K562 (cell line): ENCODE data around the gene ERBB3. TPM values are rescaled to one million over a fixed set of nuclear protein-coding genes. Genes with fewer than 3 reads are reported as not detected.

Experiments used
- BRD9 ChIP-seq: fragments of 450-650 bp; IDR thresholded peaks from 2 replicates; pipeline ENCODE4 v1.6.1; 2018; ENCODE audit warnings: low read depth; ENCODE audit not compliant: partially characterized antibody
- ETV6 ChIP-seq, 3 experiments: fragments of 150-350 bp in 1 of 3; sonication (generic) in 1 of 3; formaldehyde crosslinking in 1 of 3; IDR thresholded peaks; 2 replicates each; pipeline versions ENCODE4 v1.6.1 to v1.8.0; 2014 to 2022; ENCODE audit warnings: borderline replicate concordance in 2 of 3, low read depth in 2 of 3, antibody characterized with exemption in 1 of 3, low read length in 1 of 3, mild to moderate bottlenecking in 1 of 3, missing genetic modification reagents in 1 of 3
- GABPA ChIP-seq: fragments of 200-800 bp; sonication (Bioruptor generic); conservative IDR thresholded peaks from 2 replicates; pipeline ENCODE4 v1.6.1; 2016; ENCODE audit warnings: low read depth, missing genetic modification characterization, missing compliant biosample characterization
- GTF2A2 ChIP-seq: IDR thresholded peaks from 2 replicates; pipeline ENCODE4 v1.6.1; 2016; ENCODE audit warnings: mild to moderate bottlenecking, missing genetic modification characterization, missing compliant biosample characterization
- KDM5B ChIP-seq: fragments of 200-600 bp; sonication (generic); IDR thresholded peaks from 2 replicates; pipeline ENCODE4 v1.6.1; 2012; ENCODE audit warnings: low read depth, mild to moderate bottlenecking, moderate library complexity, low read length, control low read depth, inconsistent platforms; ENCODE audit not compliant: insufficient replicate concordance
- MAFK ChIP-seq: IDR thresholded peaks from 2 replicates; pipeline ENCODE4 v1.6.1; 2011; ENCODE audit warnings: low read length, improper control_type of control experiment
- MAX ChIP-seq: sonication (generic); formaldehyde crosslinking; IDR thresholded peaks from 2 replicates; pipeline ENCODE4 v1.9.0; 2022; ENCODE audit warnings: mild to moderate bottlenecking, missing genetic modification reagents
- RBM39 ChIP-seq: fragments of 200-400 bp; formaldehyde crosslinking; optimal IDR thresholded peaks from 2 replicates; pipeline ENCODE3; 2018; ENCODE audit warnings: low read depth, low read length
- RFX1 ChIP-seq: fragments of 450-650 bp; IDR thresholded peaks from 2 replicates; pipeline ENCODE4 v1.6.1; 2016; ENCODE audit warnings: mild to moderate bottlenecking, moderate library complexity
- RNF2 ChIP-seq: sonication (generic); IDR thresholded peaks from 2 replicates; pipeline ENCODE4 v1.6.1; 2016
- TEAD4 ChIP-seq, 2 experiments: sonication (generic) in 1 of 2; formaldehyde crosslinking in 1 of 2; IDR thresholded peaks; 2 replicates each; pipeline versions ENCODE4 v1.6.1 to v1.8.0; 2012 to 2022; ENCODE audit warnings: borderline replicate concordance in 1 of 2, inconsistent platforms in 1 of 2, low read length in 1 of 2, mild to moderate bottlenecking in 1 of 2, missing genetic modification reagents in 1 of 2
- XRCC5 ChIP-seq: fragments of 200-400 bp; formaldehyde crosslinking; IDR thresholded peaks from 2 replicates; pipeline ENCODE4 v1.6.1; 2017; ENCODE audit warnings: low read depth, mild to moderate bottlenecking, low read length
- YY1 ChIP-seq, 3 experiments: IDR thresholded peaks; 2 replicates each; pipeline ENCODE4 v1.6.1; 2011; ENCODE audit warnings: low read length in 2 of 3, mild to moderate bottlenecking in 2 of 3, moderate library complexity in 2 of 3, borderline replicate concordance in 1 of 3, control low read depth in 1 of 3, low read depth in 1 of 3; ENCODE audit not compliant: insufficient read depth in 3 of 3, insufficient replicate concordance in 2 of 3, control insufficient read depth in 1 of 3, insufficient read length in 1 of 3; ENCODE audit errors: extremely low read depth in 1 of 3
- ZNF24 ChIP-seq: fragments of 450-650 bp; IDR thresholded peaks from 2 replicates; pipeline ENCODE4 v1.6.1; 2016
- ZNF318 ChIP-seq, 2 experiments: fragments of 450-650 bp; IDR thresholded peaks; 2 replicates each; pipeline ENCODE4 v1.6.1; 2016; ENCODE audit warnings: mild to moderate bottlenecking in 2 of 2, borderline replicate concordance in 1 of 2, low read depth in 1 of 2, moderate library complexity in 1 of 2
- polyA plus RNA-seq, 8 experiments: library from polyadenylated mRNA; depleted of rRNA in 4 of 8; stranded (reverse) in 5 of 8; unstranded in 3 of 8; fragments of >200 nt; fragmentation: Nextera tagmentation in 2 of 8; fragmentation: Illumina TruSeq in 1 of 8; extraction: Ambion mirVana in 2 of 8; extraction: Trizol in 1 of 8; gene quantifications; 2 replicates each; pipeline versions ENCODE4 v1.2.1 to v1.2.3, GENCODE V29; 2011 to 2014; ENCODE audit warnings: inconsistent platforms in 1 of 8, missing spikeins in 1 of 8
- total RNA-seq, 7 experiments: library from RNA; depleted of rRNA in 6 of 7; stranded (reverse); fragments of >200 nt in 6 of 7; fragmentation: Illumina TruSeq in 2 of 7; extraction: Trizol in 2 of 7; gene quantifications; 2 replicates each; pipeline versions ENCODE4 v1.2.1 to v1.2.3, GENCODE V29; 2011 to 2021; ENCODE audit warnings: low replicate concordance in 1 of 7

The ERBB3 gene
- total and polyA plus RNA-seq, 9 of the 15 experiments (the other 6 are each of a cell fraction or from before 2014, with no cell fraction given): 1.5 to 5.4 (median 3.8) TPM

- TF ChIP-seq KDM5B: peak; percentile 100
- peak; percentile 97 for TF ChIP-seq GABPA
- TF ChIP-seq TEAD4 (IDR thresholded peaks at IDR 0.05; ENCODE audit: low read length): peak; percentile 3; the same call in 1 of the 2 replicates
- no peak for TF ChIP-seq TEAD4 (CRISPR knock-in tag; IDR thresholded peaks at IDR 0.05; ENCODE audit: borderline replicate concordance)
- TF ChIP-seq RBM39: peak; percentile 92
- TF ChIP-seq ZNF24: peak; percentile 47; the same call in 1 of the 2 replicates
- TF ChIP-seq XRCC5: peak; percentile 66; the same call in 1 of the 2 replicates
- TF ChIP-seq MAFK: no peak
- TF ChIP-seq ZNF318 (IDR thresholded peaks at IDR 0.05; ENCODE audit: borderline replicate concordance in 1 of 2, low read depth in 1 of 2): peak in 1 of 2 experiments; percentile 84; a peak in 2 of 4 replicates
- TF ChIP-seq GTF2A2: peak; percentile 88
- TF ChIP-seq MAX (CRISPR knock-in tag): peak; percentile 41; the same call in 1 of the 2 replicates
- 0 out of 2 replicates have a peak, but pooled peaks have one; percentile 8 for TF ChIP-seq RFX1
- TF ChIP-seq BRD9: peak; percentile 100
- peak; percentile 62 to 88 (median 85) for TF ChIP-seq YY1 (IDR thresholded peaks at IDR 0.05; ENCODE audit: borderline replicate concordance in 1 of 3, control insufficient read depth in 1 of 3, extremely low read depth in 1 of 3, insufficient read depth in 3 of 3, insufficient read length in 1 of 3, insufficient replicate concordance in 2 of 3, low read depth in 1 of 3, low read length in 2 of 3)
- TF ChIP-seq RNF2: peak; percentile 76; the same call in 1 of the 2 replicates
- TF ChIP-seq ETV6 (IDR thresholded peaks at IDR 0.05; ENCODE audit: borderline replicate concordance in 1 of 2, low read depth in 2 of 2, low read length in 1 of 2): 0 out of 4 replicates have a peak, but pooled peaks of 1 of the 2 experiments have one; percentile 19
- TF ChIP-seq ETV6 (CRISPR knock-in tag; IDR thresholded peaks at IDR 0.05; ENCODE audit: borderline replicate concordance): no peak
These were observed 36.5 kb downstream of the ERBB3 start, which contains the start of gene RPL41 (continued) for GRCh38 chr12:56116267-56117081.
